Measurements from ENCODE around the gene SEPTIN5. TPM values are rescaled to one million over a fixed set of nuclear protein-coding genes. Genes with fewer than 3 reads are reported as not detected.

Gene SEPTIN5
- total and polyA plus RNA-seq, 9 of the 15 experiments (the other 6 are each of a cell fraction or from before 2014, with no cell fraction given) = 0.03 to 195 (median 119) TPM

- 0 out of 2 replicates have a peak, but pooled peaks have one; percentile 44 for TF ChIP-seq LCOR (CRISPR knock-in tag; IDR thresholded peaks at IDR 0.05)
- TF ChIP-seq SMC3 (conservative IDR thresholded peaks at IDR 0.05; ENCODE audit: insufficient read depth, low read depth, low read length) = 0 out of 2 replicates have a peak, but pooled peaks have one; percentile 8
- TF ChIP-seq, protein P1, sequence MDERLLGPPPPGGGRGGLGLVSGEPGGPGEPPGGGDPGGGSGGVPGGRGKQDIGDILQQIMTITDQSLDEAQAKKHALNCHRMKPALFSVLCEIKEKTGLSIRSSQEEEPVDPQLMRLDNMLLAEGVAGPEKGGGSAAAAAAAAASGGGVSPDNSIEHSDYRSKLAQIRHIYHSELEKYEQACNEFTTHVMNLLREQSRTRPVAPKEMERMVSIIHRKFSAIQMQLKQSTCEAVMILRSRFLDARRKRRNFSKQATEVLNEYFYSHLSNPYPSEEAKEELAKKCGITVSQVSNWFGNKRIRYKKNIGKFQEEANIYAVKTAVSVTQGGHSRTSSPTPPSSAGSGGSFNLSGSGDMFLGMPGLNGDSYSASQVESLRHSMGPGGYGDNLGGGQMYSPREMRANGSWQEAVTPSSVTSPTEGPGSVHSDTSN (CRISPR knock-in tag; IDR thresholded peaks at IDR 0.05; ENCODE audit: low read depth) = no peak
- TF ChIP-seq, protein P1 (tag; conservative IDR thresholded peaks at IDR 0.05; ENCODE audit: low read depth) = no peak
- TF ChIP-seq ZNF79 (CRISPR knock-in tag; IDR thresholded peaks at IDR 0.05; ENCODE audit: low read depth) = no peak
- TF ChIP-seq ZBTB1 (CRISPR knock-in tag; IDR thresholded peaks at IDR 0.05; ENCODE audit: borderline replicate concordance, low read depth) = peak; percentile 82; the same call in 1 of the 2 replicates
- TF ChIP-seq SMARCC2 (IDR thresholded peaks at IDR 0.05; ENCODE audit: low read depth) = no peak
- TF ChIP-seq KDM2B (CRISPR knock-in tag; IDR thresholded peaks at IDR 0.05) = peak; percentile 8; the same call in 1 of the 2 replicates
- peak; percentile 62 for TF ChIP-seq NFIC (IDR thresholded peaks at IDR 0.05)
- no peak for TF ChIP-seq HMG20A (CRISPR knock-in tag; conservative IDR thresholded peaks at IDR 0.05)
- TF ChIP-seq TAF15 (IDR thresholded peaks at IDR 0.05; ENCODE audit: low read depth, low read length) = no peak
- no peak for TF ChIP-seq MAFF (IDR thresholded peaks at IDR 0.05; ENCODE audit: low read length)
- 0 out of 2 replicates have a peak, but pooled peaks have one; percentile 2 for TF ChIP-seq EZH2 (IDR thresholded peaks at IDR 0.05; ENCODE audit: borderline replicate concordance, low read depth, low read length)
- TF ChIP-seq TBP (optimal IDR thresholded peaks at IDR 0.05; ENCODE audit: low read depth, low read length) = no peak
- 0 out of 2 replicates have a peak, but pooled peaks have one; percentile 10 for TF ChIP-seq E2F4 (CRISPR knock-in tag; IDR thresholded peaks at IDR 0.05; ENCODE audit: low read depth)
These were observed 40.0 kb upstream of the SEPTIN5 start (continued) for GRCh38 chr22:19674129-19674928.
